Lung (tissue), 12 donors: ENCODE data around the gene TRIM10. TPM values are rescaled to one million over a fixed set of nuclear protein-coding genes. Genes with fewer than 3 reads are reported as not detected.

ENCODE experiments used
- ATAC-seq: fragments of 200-7000 bp; cut with Tn5 transposase; one replicate; pipeline ENCODE4 v1.9.1; 2020; ENCODE audit warnings: moderate number of reproducible peaks; ENCODE audit not compliant: insufficient read depth, low FRiP score
- DNase-seq, 3 donors: peaks; one replicate each; pipeline ENCODE4 v3.0.0-alpha.2; 2013 to 2017
- H3K27ac ChIP-seq, 2 donors: one replicate each; pipeline ENCODE4 v1.5.1; 2013; ENCODE audit warnings: mild to moderate bottlenecking in 2 of 2, moderate library complexity in 2 of 2, control low read depth in 1 of 2, inconsistent platforms in 1 of 2, low read depth in 1 of 2, low read length in 1 of 2
- H3K27me3 ChIP-seq, 3 donors: one replicate each; pipeline ENCODE4 v1.5.1; 2013; ENCODE audit warnings: low read length in 2 of 3; ENCODE audit not compliant: control insufficient read depth in 3 of 3, insufficient read depth in 3 of 3
- H3K36me3 ChIP-seq, 4 donors: one replicate each; pipeline ENCODE4 v1.5.1; 2013; ENCODE audit warnings: low read length in 4 of 4, mild to moderate bottlenecking in 1 of 4, moderate library complexity in 1 of 4; ENCODE audit not compliant: control insufficient read depth in 4 of 4, insufficient read depth in 4 of 4
- H3K4me1 ChIP-seq, 5 donors: one replicate each; pipeline ENCODE4 v1.5.1; 2013; ENCODE audit warnings: low read length in 5 of 5, mild to moderate bottlenecking in 2 of 5, moderate library complexity in 1 of 5; ENCODE audit not compliant: control insufficient read depth in 5 of 5, insufficient read depth in 5 of 5
- H3K4me3 ChIP-seq: one replicate; pipeline ENCODE4 v1.5.1; 2013; ENCODE audit warnings: mild to moderate bottlenecking, control low read depth, moderate library complexity
- H3K9ac ChIP-seq, 2 donors: one replicate each; pipeline ENCODE4 v1.5.1; 2013; ENCODE audit warnings: low read length in 2 of 2, control low read depth in 1 of 2; ENCODE audit not compliant: insufficient read depth in 1 of 2
- H3K9me3 ChIP-seq, 4 donors: one replicate each; pipeline ENCODE4 v1.5.1; 2013; ENCODE audit warnings: low read length in 3 of 4, mild to moderate bottlenecking in 1 of 4, moderate library complexity in 1 of 4; ENCODE audit not compliant: control insufficient read depth in 4 of 4, insufficient read depth in 3 of 4
- WGBS, 2 donors: extraction: QIAGEN DNeasy Blood & Tissue Kit; methylation state at CpG; one replicate each; pipeline ENCODE4 v1.1.7; 2013; 5-methylcytosine and 5-hydroxymethylcytosine counted together
- polyA plus RNA-seq, 2 donors: library from polyadenylated mRNA; stranded (reverse); fragments of 200-250 nt; gene quantifications; one replicate each; pipeline ENCODE4 v1.2.1, GENCODE V29; 2013
- total RNA-seq, 2 donors: library from RNA; depleted of rRNA in 1 of 2; stranded (reverse); fragments of >200 nt in 1 of 2; gene quantifications; one replicate each; pipeline ENCODE4 v1.2.1, GENCODE V29; 2014 to 2021
- TF ChIP-seq, protein P1 (sequence below): IDR thresholded peaks from 2 replicates; pipeline ENCODE4 v1.5.1; 2012; ENCODE audit warnings: mild to moderate bottlenecking; ENCODE audit errors: control extremely low read depth, extremely low read depth
- donor health status: control.
- donor health status: control.
- donor health status: Bipolar disorder and iron deficiency.
- donor health status: healthy.
- donor health status: DM: yes; HTN: yes; CAD: no.

Gene TRIM10
- total and polyA plus RNA-seq, 4 donors, result 0.06 to 1.8 (median 0.09) TPM

DNA sequence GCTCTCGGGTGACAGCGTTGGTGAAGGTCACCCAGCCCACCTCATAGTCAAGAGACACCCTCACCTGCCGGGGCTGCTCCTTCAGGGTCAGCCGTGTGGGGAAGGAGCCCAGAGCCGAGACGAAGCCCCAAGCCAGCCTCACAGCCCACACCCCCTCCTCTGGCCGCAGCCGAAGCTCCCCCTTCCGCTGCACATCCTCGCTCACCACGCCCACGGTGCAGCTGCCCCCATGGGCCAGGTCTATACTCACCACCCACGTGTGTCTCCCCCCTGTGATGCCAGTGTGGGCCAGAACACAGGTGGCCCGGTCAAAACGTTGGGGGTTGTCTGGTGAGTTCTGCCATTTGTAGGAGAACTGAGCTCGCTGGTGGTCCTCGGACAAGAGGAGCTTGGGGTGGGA is 7.0 kb downstream of the TRIM10 start:
- no peak overlapping the region for H3K9ac ChIP-seq
- WGBS, 2 donors, result 89 to 92% methylated on average over 17 of the region's 17 CpGs
- TF ChIP-seq, protein P1, sequence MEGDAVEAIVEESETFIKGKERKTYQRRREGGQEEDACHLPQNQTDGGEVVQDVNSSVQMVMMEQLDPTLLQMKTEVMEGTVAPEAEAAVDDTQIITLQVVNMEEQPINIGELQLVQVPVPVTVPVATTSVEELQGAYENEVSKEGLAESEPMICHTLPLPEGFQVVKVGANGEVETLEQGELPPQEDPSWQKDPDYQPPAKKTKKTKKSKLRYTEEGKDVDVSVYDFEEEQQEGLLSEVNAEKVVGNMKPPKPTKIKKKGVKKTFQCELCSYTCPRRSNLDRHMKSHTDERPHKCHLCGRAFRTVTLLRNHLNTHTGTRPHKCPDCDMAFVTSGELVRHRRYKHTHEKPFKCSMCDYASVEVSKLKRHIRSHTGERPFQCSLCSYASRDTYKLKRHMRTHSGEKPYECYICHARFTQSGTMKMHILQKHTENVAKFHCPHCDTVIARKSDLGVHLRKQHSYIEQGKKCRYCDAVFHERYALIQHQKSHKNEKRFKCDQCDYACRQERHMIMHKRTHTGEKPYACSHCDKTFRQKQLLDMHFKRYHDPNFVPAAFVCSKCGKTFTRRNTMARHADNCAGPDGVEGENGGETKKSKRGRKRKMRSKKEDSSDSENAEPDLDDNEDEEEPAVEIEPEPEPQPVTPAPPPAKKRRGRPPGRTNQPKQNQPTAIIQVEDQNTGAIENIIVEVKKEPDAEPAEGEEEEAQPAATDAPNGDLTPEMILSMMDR, result no peak
- H3K4me1 ChIP-seq, result peaks cover 0 to 3% (median 0%) of the 10 kb centered on the region in 5 donors
- no peak overlapping the region for H3K27ac ChIP-seq
- no peak overlapping the region for H3K4me3 ChIP-seq
- peaks cover 0 to 37% (median 0%) of the 10 kb centered on the region in 3 donors for H3K27me3 ChIP-seq
- H3K36me3 ChIP-seq, result no peaks in the 10 kb centered on the region
- ATAC-seq (no peak), DNase-seq (no peak)
- H3K9me3 ChIP-seq, result no peaks in the 10 kb centered on the region

DNA sequence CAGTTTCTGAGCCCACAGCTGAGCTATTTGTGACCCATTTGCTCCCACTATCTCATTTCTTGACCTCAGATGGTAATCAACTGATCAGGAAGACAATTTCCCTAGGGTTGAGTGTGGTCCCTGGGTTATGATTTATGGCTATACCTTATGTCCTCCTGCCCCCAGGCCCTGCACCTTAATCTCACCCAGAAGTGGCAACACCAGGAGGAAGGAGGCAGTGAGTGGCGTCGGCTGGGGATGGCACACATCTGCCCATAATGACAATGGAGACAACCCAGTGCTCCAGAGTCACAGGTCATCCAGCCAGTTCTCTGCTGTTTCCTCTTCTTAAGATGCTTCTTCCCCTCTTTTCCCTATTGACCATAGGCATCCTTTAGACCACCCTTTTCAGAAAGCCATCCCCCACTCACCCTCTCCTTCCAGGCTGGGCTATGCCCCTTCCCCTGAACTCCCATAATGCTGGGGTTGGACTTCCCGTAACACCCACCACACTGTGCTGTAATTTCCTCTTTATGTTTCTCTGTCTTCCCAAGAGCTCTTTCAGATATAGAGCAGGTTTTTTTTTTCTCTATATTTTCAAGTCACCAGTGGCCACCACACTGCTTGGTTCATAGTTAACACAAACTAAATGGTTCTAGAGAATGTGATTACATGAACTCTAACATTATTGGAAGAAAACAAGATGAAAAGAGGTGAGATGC is 8.0 kb downstream of the TRIM10 start:
- Histone ChIP-seq H3K4me3 (no peak overlapping the region), H3K27ac (no peak overlapping the region), H3K4me1 (peaks cover 0 to 2% (median 0%) of the 10 kb centered on the region in 5 donors), H3K9ac (no peak overlapping the region), H3K9me3 (no peaks in the 10 kb centered on the region), H3K27me3 (peaks cover 0 to 27% (median 0%) of the 10 kb centered on the region in 3 donors), H3K36me3 (no peaks in the 10 kb centered on the region)
- WGBS, 2 donors, result 54 to 76% methylated on average over 3 of the region's 3 CpGs
- ATAC-seq, result no peak
- TF ChIP-seq, protein P1, result no peak
- DNase-seq, result no peak

DNA sequence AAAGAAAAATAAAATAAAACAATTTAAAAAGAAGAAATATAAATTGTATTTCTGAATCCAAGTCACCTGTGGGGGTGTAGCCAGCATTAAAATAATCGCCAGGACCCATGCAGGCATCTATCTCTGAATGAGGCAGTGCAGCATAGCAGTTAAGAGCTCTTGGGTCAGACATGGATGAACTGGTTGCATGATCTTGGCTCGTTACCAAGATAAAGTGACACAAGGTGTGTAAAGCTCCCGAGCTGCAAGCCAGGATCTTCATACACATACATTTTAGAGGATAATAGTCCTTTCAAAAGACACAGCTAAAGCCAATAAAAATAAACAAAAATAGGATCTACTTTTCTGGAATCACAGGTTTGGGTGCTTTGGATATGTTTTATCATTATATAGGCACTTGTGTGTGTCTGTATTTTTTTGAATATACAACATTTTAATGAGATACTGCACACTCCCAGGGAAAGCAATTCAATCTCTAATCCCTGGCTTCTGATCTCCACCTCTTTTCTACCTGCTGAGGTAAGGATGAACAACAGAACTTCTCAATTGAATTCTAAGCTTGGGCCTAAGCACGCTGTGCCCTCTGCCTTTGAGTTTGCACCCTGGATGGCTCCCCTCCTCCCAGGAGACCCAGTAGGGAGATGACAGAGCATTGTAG is 8.9 kb downstream of the TRIM10 start:
- no peak for DNase-seq
- peaks cover 0 to 2% (median 0%) of the 10 kb centered on the region in 5 donors for H3K4me1 ChIP-seq
- H3K27me3 ChIP-seq, result peaks cover 0 to 25% (median 0%) of the 10 kb centered on the region in 3 donors
- no peak overlapping the region for H3K9ac ChIP-seq
- no peak overlapping the region for H3K4me3 ChIP-seq
- WGBS, 2 donors, result 68 to 70% methylated on average over 4 of the region's 4 CpGs
- H3K36me3 ChIP-seq, result no peaks in the 10 kb centered on the region
- no peaks in the 10 kb centered on the region for H3K9me3 ChIP-seq
- no peak overlapping the region for H3K27ac ChIP-seq
- TF ChIP-seq, protein P1, result no peak
- ATAC-seq, result no peak
